ENCODE data around the gene FAAP20.

FAAP20 gene

GRCh38 chr1:2185880-2186855, 8.4 kb downstream of the FAAP20 start:
- H3K9me3 Mint-ChIP-seq: no peaks in the 10 kb centered on the region
- no peaks in the 10 kb centered on the region for H3K27me3 Mint-ChIP-seq (ENCODE audit: low read depth)
- H3K4me3 Mint-ChIP-seq: no peak overlapping the region
- no peak overlapping the region for H3K27ac Mint-ChIP-seq
- no peaks in the 10 kb centered on the region for H3K36me3 Mint-ChIP-seq (ENCODE audit: low read depth)
- no peaks in the 10 kb centered on the region for H3K4me1 Mint-ChIP-seq (ENCODE audit: low read depth)

GRCh38 chr1:2184934-2185333, 9.6 kb downstream of the FAAP20 start:
- H3K4me3 Mint-ChIP-seq: no peak overlapping the region
- H3K27me3 Mint-ChIP-seq (ENCODE audit: low read depth): no peaks in the 10 kb centered on the region
- H3K36me3 Mint-ChIP-seq (ENCODE audit: low read depth): no peaks in the 10 kb centered on the region
- H3K4me1 Mint-ChIP-seq (ENCODE audit: low read depth): no peaks in the 10 kb centered on the region
- no peaks in the 10 kb centered on the region for H3K9me3 Mint-ChIP-seq
- H3K27ac Mint-ChIP-seq: no peak overlapping the region

GRCh38 chr1:2184531-2184930, 10.0 kb downstream of the FAAP20 start:
- Mint-ChIP-seq H3K4me1 (ENCODE audit: low read depth) (no peaks in the 10 kb centered on the region), H3K4me3 (no peak overlapping the region), H3K27ac (no peak overlapping the region), H3K27me3 (ENCODE audit: low read depth) (no peaks in the 10 kb centered on the region), H3K36me3 (ENCODE audit: low read depth) (no peaks in the 10 kb centered on the region), H3K9me3 (no peaks in the 10 kb centered on the region)

GRCh38 chr1:2183937-2184334, 10.6 kb downstream of the FAAP20 start:
- Mint-ChIP-seq H3K4me3 (no peak overlapping the region), H3K27me3 (ENCODE audit: low read depth) (no peaks in the 10 kb centered on the region), H3K4me1 (ENCODE audit: low read depth) (no peaks in the 10 kb centered on the region), H3K27ac (no peak overlapping the region), H3K36me3 (ENCODE audit: low read depth) (no peaks in the 10 kb centered on the region), H3K9me3 (no peaks in the 10 kb centered on the region)

GRCh38 chr1:2182376-2182775, 12.2 kb downstream of the FAAP20 start:
- Mint-ChIP-seq H3K36me3 (ENCODE audit: low read depth) (no peaks in the 10 kb centered on the region), H3K9me3 (no peaks in the 10 kb centered on the region), H3K27me3 (ENCODE audit: low read depth) (no peaks in the 10 kb centered on the region), H3K27ac (no peak overlapping the region), H3K4me1 (ENCODE audit: low read depth) (no peaks in the 10 kb centered on the region), H3K4me3 (no peak overlapping the region)

GRCh38 chr1:2181752-2182151, 12.8 kb downstream of the FAAP20 start:
- Mint-ChIP-seq H3K27ac (no peak overlapping the region), H3K4me1 (ENCODE audit: low read depth) (no peaks in the 10 kb centered on the region), H3K4me3 (no peak overlapping the region), H3K27me3 (ENCODE audit: low read depth) (no peaks in the 10 kb centered on the region), H3K36me3 (ENCODE audit: low read depth) (no peaks in the 10 kb centered on the region), H3K9me3 (no peaks in the 10 kb centered on the region)

- Mint-ChIP-seq H3K4me1 (ENCODE audit: low read depth) (no peaks in the 10 kb centered on the region), H3K36me3 (ENCODE audit: low read depth) (no peaks in the 10 kb centered on the region), H3K27ac (no peak overlapping the region), H3K4me3 (no peak overlapping the region), H3K9me3 (no peaks in the 10 kb centered on the region), H3K27me3 (ENCODE audit: low read depth) (no peaks in the 10 kb centered on the region)
Observed at GRCh38 chr1:2181271-2181670, 13.3 kb downstream of the FAAP20 start.

- H3K9me3 Mint-ChIP-seq: no peaks in the 10 kb centered on the region
- no peak overlapping the region for H3K4me3 Mint-ChIP-seq
Observed at GRCh38 chr1:2180297-2181245, 14.0 kb downstream of the FAAP20 start.

GRCh38 chr1:2179283-2180013, 15.1 kb downstream of the FAAP20 start:
- no peaks in the 10 kb centered on the region for H3K9me3 Mint-ChIP-seq
- no peaks in the 10 kb centered on the region for H3K27me3 Mint-ChIP-seq (ENCODE audit: low read depth)
- H3K36me3 Mint-ChIP-seq (ENCODE audit: low read depth): no peaks in the 10 kb centered on the region
- H3K4me1 Mint-ChIP-seq (ENCODE audit: low read depth): no peaks in the 10 kb centered on the region
- H3K27ac Mint-ChIP-seq: no peak overlapping the region
- no peak overlapping the region for H3K4me3 Mint-ChIP-seq

More at GRCh38 chr1:2180297-2181245, 14.0 kb downstream of the FAAP20 start:
- H3K4me1 Mint-ChIP-seq (ENCODE audit: low read depth): no peaks in the 10 kb centered on the region
- H3K27me3 Mint-ChIP-seq (ENCODE audit: low read depth): no peaks in the 10 kb centered on the region
- no peaks in the 10 kb centered on the region for H3K36me3 Mint-ChIP-seq (ENCODE audit: low read depth)
- no peak overlapping the region for H3K27ac Mint-ChIP-seq

GRCh38 chr1:2178875-2179274, 15.7 kb downstream of the FAAP20 start:
- no peak overlapping the region for H3K4me3 Mint-ChIP-seq
- no peaks in the 10 kb centered on the region for H3K27me3 Mint-ChIP-seq (ENCODE audit: low read depth)
- no peak overlapping the region for H3K27ac Mint-ChIP-seq
- H3K36me3 Mint-ChIP-seq (ENCODE audit: low read depth): no peaks in the 10 kb centered on the region
- no peaks in the 10 kb centered on the region for H3K9me3 Mint-ChIP-seq
- no peaks in the 10 kb centered on the region for H3K4me1 Mint-ChIP-seq (ENCODE audit: low read depth)

- Mint-ChIP-seq H3K36me3 (ENCODE audit: low read depth) (no peaks in the 10 kb centered on the region), H3K4me3 (no peak overlapping the region), H3K4me1 (ENCODE audit: low read depth) (no peaks in the 10 kb centered on the region), H3K27ac (no peak overlapping the region), H3K9me3 (no peaks in the 10 kb centered on the region), H3K27me3 (ENCODE audit: low read depth) (peaks cover 1% of the 10 kb centered on the region)
Observed at GRCh38 chr1:2177946-2178538, 16.5 kb downstream of the FAAP20 start.

- Mint-ChIP-seq H3K27ac (no peak overlapping the region), H3K4me3 (no peak overlapping the region), H3K4me1 (ENCODE audit: low read depth) (no peaks in the 10 kb centered on the region), H3K27me3 (ENCODE audit: low read depth) (peaks cover 3% of the 10 kb centered on the region), H3K9me3 (no peaks in the 10 kb centered on the region), H3K36me3 (ENCODE audit: low read depth) (no peaks in the 10 kb centered on the region)
Observed at GRCh38 chr1:2177541-2177940, 17.0 kb downstream of the FAAP20 start.

GRCh38 chr1:2176615-2177014, 18.0 kb downstream of the FAAP20 start:
- Mint-ChIP-seq H3K4me1 (ENCODE audit: low read depth) (no peaks in the 10 kb centered on the region), H3K27me3 (ENCODE audit: low read depth) (peaks cover 3% of the 10 kb centered on the region), H3K36me3 (ENCODE audit: low read depth) (no peaks in the 10 kb centered on the region), H3K27ac (no peak overlapping the region), H3K9me3 (no peaks in the 10 kb centered on the region), H3K4me3 (no peak overlapping the region)
